D721Med (cell line): ENCODE results near the gene MTF2.
"Not testable (repeated sequence)": the region's sequence is repeated elsewhere in the genome, so short reads cannot be mapped to it uniquely, and the experiment has no call there.

Experiments used
- DNase-seq: peaks from one replicate; pipeline ENCODE4 v3.0.0; 2011; ENCODE audit warnings: low spot score; ENCODE audit not compliant: insufficient read length
- FAIRE-seq: peaks from 2 replicates; lab custom pipeline; 2011; peaks lifted over from hg19 to GRCh38; lab: Jason Lieb, UNC
- TF ChIP-seq, protein P1 (sequence below): IDR thresholded peaks from 2 replicates; pipeline ENCODE4 v1.5.1; 2012; ENCODE audit warnings: mild to moderate bottlenecking, control low read depth; ENCODE audit not compliant: insufficient read depth; ENCODE audit errors: missing control alignments

Gene MTF2

GRCh38 chr1:93078986-93079654 lies at the start of gene MTF2:
MTF2 (plus strand) TSS chr1:93079283; CDS start chr1:93079527, 244 bp downstream.
- DNase-seq (peak; percentile 46), FAIRE-seq (no peak)
- TF ChIP-seq, protein P1, sequence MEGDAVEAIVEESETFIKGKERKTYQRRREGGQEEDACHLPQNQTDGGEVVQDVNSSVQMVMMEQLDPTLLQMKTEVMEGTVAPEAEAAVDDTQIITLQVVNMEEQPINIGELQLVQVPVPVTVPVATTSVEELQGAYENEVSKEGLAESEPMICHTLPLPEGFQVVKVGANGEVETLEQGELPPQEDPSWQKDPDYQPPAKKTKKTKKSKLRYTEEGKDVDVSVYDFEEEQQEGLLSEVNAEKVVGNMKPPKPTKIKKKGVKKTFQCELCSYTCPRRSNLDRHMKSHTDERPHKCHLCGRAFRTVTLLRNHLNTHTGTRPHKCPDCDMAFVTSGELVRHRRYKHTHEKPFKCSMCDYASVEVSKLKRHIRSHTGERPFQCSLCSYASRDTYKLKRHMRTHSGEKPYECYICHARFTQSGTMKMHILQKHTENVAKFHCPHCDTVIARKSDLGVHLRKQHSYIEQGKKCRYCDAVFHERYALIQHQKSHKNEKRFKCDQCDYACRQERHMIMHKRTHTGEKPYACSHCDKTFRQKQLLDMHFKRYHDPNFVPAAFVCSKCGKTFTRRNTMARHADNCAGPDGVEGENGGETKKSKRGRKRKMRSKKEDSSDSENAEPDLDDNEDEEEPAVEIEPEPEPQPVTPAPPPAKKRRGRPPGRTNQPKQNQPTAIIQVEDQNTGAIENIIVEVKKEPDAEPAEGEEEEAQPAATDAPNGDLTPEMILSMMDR, result no peak

DNA sequence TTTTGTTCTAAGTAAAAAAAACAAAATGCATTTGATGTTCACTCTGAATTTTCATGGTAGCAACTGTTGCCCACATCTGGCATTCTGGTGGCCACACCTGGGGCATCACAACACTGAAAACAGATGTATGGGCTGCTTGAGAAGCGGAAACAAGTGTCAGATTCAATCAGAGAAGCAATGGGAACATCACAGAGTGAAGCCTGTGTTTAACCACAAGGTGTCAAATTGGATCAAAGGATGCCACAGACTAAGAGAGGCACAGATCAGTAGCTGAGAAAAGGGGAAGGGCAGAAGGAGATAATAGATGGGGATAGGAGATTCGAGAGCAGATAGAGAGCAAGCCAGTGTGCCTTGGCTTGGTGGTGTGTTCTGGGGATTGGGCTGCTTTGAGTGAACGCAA lies 49.8 kb upstream of the MTF2 start:
- no peak for DNase-seq
- no peak for FAIRE-seq
- TF ChIP-seq, protein P1, result no peak

GRCh38 chr1:93030191-93030590 lies 48.9 kb upstream of the MTF2 start:
- not testable (repeated sequence) for FAIRE-seq, DNase-seq

- FAIRE-seq, result no peak
- TF ChIP-seq, protein P1, result no peak
- DNase-seq, result no peak
Observed at GRCh38 chr1:93031711-93032110, 47.4 kb upstream of the MTF2 start.

DNA sequence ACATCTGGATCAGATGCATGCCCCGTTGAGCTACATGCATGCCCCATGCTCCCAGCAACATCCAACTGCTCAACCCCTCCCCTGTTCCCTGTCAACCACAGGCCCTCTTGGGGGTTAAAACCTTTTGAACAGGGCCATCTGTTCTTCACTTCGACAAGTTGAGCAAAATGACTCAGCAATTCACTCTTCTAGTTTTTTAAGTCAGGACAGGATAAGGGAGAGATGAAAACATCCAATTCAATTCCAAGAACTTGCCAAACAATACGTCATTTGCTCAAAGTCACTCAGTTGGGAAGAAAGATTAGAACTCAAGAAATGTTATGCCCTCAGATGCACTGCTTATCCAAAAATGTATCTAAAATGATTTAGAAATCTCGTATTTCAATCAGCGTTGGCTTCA lies 46.1 kb upstream of the MTF2 start:
- FAIRE-seq, result no peak
- TF ChIP-seq, protein P1, result no peak
- DNase-seq, result no peak

- peak; percentile 74 for FAIRE-seq
- DNase-seq, result no peak
- TF ChIP-seq, protein P1, result no peak
Observed at GRCh38 chr1:93033785-93034184, 45.3 kb upstream of the MTF2 start.

DNA sequence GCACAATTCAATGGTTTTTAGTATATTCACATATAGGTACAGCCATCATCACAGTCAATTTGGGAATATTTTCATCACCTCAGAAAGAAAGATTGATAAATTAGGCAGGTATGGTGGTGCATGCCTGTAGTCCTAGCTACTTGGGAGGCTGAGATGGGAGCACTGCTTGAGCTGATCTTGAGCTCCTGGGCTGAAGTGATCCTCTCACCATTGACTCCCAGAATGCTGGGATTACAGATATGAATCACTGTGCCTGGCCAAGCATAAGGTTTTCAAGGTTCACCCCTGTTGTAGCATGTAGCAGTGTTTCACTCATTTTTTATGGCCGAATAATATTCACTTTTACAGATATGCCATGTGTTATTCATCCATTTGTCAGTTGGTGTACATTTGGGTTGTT lies 44.7 kb upstream of the MTF2 start:
- TF ChIP-seq, protein P1, result no peak
- FAIRE-seq (no peak), DNase-seq (no peak)

- TF ChIP-seq, protein P1, result no peak
- FAIRE-seq, result no peak
- DNase-seq, result no peak
Observed at GRCh38 chr1:93036672-93037071, 42.4 kb upstream of the MTF2 start.
